Central memory CD4-positive, alpha-beta T cell (primary cell): ENCODE data around the gene TMC1.
"Not testable (repeated sequence)": the region's sequence is repeated elsewhere in the genome, so short reads cannot be mapped to it uniquely, and the experiment has no call there.

Experiments
- DNase-seq: peaks from one replicate; pipeline ENCODE4 v3.0.0; 2022

The TMC1 gene

GRCh38 chr9:72779614-72780013, 258.2 kb downstream of the TMC1 start:
- DNase-seq, result no peak

GRCh38 chr9:72786948-72787347, 265.5 kb downstream of the TMC1 start:
- no peak for DNase-seq

DNA sequence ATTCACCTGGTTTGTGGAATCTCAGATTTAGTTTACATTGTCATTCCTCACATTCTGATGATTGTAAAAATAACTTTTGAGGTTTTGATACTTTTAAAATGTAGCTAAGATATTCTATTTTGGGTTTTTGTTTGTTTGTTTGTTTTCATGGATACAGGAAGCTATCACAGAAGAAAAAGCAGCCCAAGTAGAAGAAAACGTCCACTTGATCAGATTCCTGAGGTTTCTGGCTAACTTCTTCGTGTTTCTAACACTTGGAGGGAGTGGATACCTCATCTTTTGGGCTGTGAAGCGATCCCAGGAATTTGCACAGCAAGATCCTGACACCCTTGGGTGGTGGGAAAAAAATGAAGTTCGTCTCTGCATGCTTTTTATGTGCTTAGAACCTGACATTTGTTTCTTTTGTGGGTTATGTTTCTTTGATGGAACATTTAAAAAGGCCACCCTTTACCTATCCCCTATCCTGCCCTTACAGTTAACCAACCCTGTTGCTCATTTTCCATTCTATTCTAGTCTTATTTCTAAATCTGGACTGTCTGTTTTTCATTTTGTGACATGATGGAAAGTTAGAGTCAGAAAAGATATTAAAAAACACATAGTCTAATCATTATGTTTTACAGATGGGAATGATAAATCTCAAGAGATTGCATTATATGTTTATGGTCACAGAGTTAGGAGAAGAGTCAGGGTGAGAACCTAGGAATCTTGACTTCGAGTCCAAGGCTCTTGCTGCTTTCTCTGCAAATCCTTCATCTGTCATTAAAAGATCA, 267.7 kb downstream of the TMC1 start:
- no peak for DNase-seq

- no peak for DNase-seq
These were observed 268.5 kb downstream of the TMC1 start for GRCh38 chr9:72789885-72790284.

- DNase-seq, result no peak
These were observed 269.6 kb downstream of the TMC1 start for GRCh38 chr9:72790989-72791388.

DNA sequence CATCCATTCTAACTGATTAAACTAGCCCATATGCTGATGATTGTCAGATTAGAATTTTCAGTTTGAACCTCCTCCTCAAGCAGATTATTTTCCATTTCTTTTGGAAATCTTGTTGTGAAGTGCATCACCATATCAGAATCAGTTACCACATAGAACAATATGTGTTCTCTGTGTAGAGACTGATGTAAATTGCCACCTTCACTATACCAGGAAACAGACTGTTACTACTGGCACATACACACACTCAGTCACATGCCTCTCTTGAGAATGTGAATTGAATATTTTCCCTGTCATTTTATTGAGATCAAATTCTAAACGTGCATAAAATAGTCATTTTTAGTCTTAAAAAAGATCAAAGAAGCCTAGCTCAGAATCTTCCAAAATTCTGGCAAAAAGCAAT, 270.0 kb downstream of the TMC1 start:
- no peak for DNase-seq

- DNase-seq, result no peak
These were observed 273.5 kb downstream of the TMC1 start for GRCh38 chr9:72794946-72795345.

- no peak for DNase-seq
These were observed 279.1 kb downstream of the TMC1 start for GRCh38 chr9:72800328-72800994.

GRCh38 chr9:72805238-72805637, 283.8 kb downstream of the TMC1 start:
- no peak for DNase-seq

- not testable (repeated sequence) for DNase-seq
These were observed 285.0 kb downstream of the TMC1 start for GRCh38 chr9:72806313-72806809.

DNA sequence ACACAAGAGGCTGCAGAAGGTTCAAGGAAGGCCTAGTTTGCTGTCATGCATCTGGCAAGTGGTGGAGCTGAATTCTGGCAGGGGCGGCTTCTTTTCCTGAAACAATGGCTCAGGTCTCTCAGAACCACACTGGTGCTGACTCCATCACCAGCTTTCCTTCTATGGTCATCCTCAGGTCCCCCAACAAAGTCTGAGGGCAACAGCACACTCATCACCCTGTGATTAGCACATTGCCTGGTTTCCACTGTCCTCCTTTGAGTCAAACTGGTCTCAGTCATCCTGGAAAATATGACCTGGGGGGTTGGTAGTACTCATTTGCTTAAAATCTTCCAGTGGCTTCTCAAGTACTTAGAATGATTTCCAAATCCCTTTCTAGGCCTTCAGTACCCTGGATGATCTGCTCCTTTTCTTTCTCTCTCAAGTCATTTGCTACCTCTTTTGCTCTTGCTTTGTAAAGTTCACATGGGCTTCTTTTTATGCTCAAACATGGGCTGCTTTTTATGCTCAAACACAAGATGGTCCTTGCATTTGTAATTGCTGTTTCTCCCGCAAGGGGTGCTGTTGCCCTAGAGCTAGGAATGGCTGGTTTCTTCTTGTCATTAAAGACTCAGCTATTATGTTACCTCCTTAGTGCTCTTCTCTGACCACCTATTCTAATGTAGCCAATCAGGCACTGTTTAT, 286.5 kb downstream of the TMC1 start:
- no peak for DNase-seq

GRCh38 chr9:72808446-72808768, 287.0 kb downstream of the TMC1 start:
- no peak for DNase-seq

DNA sequence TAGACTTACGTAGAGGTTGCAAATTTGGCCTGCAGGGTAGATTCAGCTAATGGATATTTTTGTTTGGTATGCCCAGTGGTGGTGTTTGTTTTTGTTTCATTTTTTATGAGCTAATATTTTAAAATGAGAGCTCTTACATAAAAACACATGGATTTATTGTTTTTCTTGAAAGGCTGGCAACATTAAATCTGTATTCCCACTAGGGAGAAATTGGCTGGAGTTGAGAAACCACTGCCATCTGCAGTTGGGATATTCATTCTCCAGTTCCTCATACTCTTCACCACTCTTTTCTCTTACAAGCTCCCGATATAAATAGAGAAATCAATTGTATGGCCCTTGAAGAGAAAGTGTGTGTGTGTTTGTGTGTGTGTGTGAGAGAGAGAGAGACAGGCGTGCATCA, 288.2 kb downstream of the TMC1 start:
- no peak for DNase-seq

GRCh38 chr9:72812559-72813111, 291.2 kb downstream of the TMC1 start:
- no peak for DNase-seq

DNA sequence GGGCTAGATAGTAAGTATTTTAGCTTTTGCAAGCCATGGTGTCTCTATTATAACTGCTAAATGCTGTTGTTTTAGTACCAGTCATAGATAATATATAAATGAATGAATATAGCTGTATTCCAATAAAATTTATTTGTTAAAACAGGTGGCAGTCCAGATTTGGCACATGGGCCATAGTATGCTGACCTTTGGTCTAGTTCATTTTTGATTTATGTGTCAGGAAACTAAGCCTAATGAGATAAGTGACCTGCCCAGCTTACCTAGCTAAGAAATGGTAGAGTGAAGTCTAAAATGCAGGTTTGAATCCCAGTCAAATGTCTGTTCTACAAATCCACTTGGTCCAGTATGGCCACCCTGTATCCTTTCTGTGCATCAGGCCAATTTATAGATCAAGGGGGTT, 292.1 kb downstream of the TMC1 start:
- DNase-seq, result no peak

DNA sequence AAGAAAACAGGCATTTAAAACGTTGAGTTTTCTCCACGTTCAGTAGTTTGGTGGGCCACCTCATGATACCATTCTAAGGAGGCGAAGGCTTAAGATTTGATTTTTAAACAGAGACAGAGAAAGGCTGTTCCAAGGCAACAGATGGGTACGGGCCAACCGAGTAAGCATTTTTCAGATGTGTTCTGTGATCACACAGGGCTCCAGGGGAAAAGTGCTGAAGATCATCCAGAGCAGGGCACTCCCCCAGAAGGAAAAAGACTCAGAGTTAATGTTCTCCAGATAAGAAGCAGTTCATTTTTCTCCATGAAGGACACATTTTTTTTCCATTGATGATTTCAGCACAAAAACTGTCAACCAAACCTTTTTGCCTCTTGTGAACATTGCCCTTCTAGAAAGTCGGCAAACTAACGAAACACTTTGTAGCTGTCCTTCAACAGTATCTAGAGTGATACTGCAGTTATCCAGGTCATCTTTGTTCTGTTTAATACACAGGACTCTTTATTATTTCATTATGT, 292.7 kb downstream of the TMC1 start:
- DNase-seq, result no peak

DNA sequence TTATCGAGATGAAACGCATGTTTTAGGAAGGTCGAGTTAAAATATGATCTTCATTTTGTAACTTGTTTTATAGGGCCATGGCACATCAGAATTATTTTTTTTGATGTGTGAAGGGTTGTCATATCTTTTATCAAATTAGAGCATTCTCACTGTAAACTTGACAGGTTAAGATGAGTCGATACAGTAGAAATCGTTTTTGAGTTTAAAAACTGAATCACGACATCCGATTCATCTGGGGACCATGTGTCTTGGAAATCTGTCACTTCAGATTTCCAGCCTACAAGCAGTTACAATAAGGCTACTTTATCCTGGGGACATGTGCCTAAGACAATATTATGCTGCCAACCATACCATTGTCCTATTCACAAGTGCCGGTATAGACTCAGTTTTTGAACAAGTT, 295.3 kb downstream of the TMC1 start:
- DNase-seq, result no peak

GRCh38 chr9:72817413-72817812, 296.0 kb downstream of the TMC1 start:
- no peak for DNase-seq

DNA sequence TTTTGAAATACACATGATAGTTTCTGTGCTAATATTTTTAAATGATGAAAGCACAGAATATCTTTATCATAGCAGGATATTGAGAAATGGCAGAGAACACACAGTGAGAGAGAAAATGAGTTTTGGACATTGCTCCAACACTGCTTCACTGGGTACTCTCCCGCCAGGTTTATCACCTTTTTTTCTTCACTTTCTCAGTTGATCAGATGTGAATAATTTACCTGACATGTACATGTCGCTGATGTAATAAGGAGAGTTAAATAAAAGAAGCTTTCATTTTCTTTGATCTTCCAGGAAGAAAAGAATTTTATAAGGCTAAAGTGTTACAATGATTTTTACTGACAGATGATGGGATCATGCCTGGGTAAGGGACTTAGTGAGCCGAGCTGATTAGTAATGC, 297.0 kb downstream of the TMC1 start:
- DNase-seq, result no peak

- no peak for DNase-seq
These were observed 302.6 kb downstream of the TMC1 start for GRCh38 chr9:72823971-72824370.

GRCh38 chr9:72826996-72827949, 305.9 kb downstream of the TMC1 start:
- DNase-seq, result no peak
